IMR-90 (cell line): ENCODE data around the gene LRRC8B. TPM values are rescaled to one million over a fixed set of nuclear protein-coding genes. Genes with fewer than 3 reads are reported as not detected.
"Not testable (repeated sequence)": the region's sequence is repeated elsewhere in the genome, so short reads cannot be mapped to it uniquely, and the experiment has no call there.

Experiments used
- ATAC-seq: fragments of 200-7000 bp; cut with Tn5 transposase; 2 replicates; pipeline ENCODE4 v1.9.1; 2020; ENCODE audit warnings: low read depth, mild to moderate bottlenecking, moderate library complexity
- BruUV-seq: library from RNA; stranded (reverse); fragments of 400-500 nt; replicated peaks from 2 replicates; lab custom pipeline; 2021; lab: Mats Ljungman, UMichigan
- CTCF ChIA-PET: fragments of 300-600 bp; formaldehyde crosslinking; extraction: SDS; loops from one replicate; lab custom pipeline; 2021; ENCODE audit warnings: antibody characterized with exemption; lab: Yijun Ruan, JAX
- POLR2A ChIA-PET: fragments of 300-600 bp; sonication (Branson Sonifier 250); formaldehyde crosslinking; loops from one replicate; lab custom pipeline; 2022; ENCODE audit warnings: antibody characterized with exemption; ENCODE audit not compliant: unreplicated experiment; lab: Charles Lee
- DNase-seq: peaks from one replicate; pipeline ENCODE4 v3.0.0; 2013
- H2AFZ ChIP-seq: replicated peaks from 2 replicates; pipeline ENCODE3; 2013; ENCODE audit warnings: low read length, mild to moderate bottlenecking; ENCODE audit not compliant: poor library complexity
- H2AK5ac ChIP-seq: 2 replicates; pipeline ENCODE4 v1.6.1; 2013; ENCODE audit warnings: low read depth, low read length, inconsistent platforms
- H2AK9ac ChIP-seq: replicated peaks from 2 replicates; pipeline ENCODE3; 2013; ENCODE audit warnings: mild to moderate bottlenecking, low read depth, low read length, moderate library complexity; ENCODE audit not compliant: poor library complexity
- H2BK120ac ChIP-seq: 2 replicates; pipeline ENCODE4 v1.6.1; 2013; ENCODE audit warnings: low read depth, low read length, inconsistent platforms
- H2BK15ac ChIP-seq: 3 replicates; pipeline ENCODE4 v1.6.1; 2013; ENCODE audit warnings: low read depth, low read length, inconsistent platforms
- H2BK20ac ChIP-seq: 2 replicates; pipeline ENCODE4 v1.6.1; 2013; ENCODE audit warnings: low read depth, mild to moderate bottlenecking, inconsistent platforms, low read length, moderate library complexity
- H2BK5ac ChIP-seq: 2 replicates; pipeline ENCODE4 v1.6.1; 2013; ENCODE audit warnings: mild to moderate bottlenecking, low read depth, low read length, inconsistent platforms; ENCODE audit not compliant: poor library complexity, severe bottlenecking
- H3K14ac ChIP-seq: replicated peaks from 2 replicates; pipeline ENCODE4 v1.6.1; 2013; ENCODE audit warnings: low read depth, low read length, inconsistent platforms
- H3K18ac ChIP-seq: 2 replicates; pipeline ENCODE4 v1.6.1; 2013; ENCODE audit warnings: low read depth, low read length, control low read depth
- H3K23ac ChIP-seq: 2 replicates; pipeline ENCODE4 v1.6.1; 2013; ENCODE audit warnings: low read depth, low read length, inconsistent platforms
- H3K27ac ChIP-seq: 2 replicates; pipeline ENCODE4 v1.5.1; 2013; ENCODE audit warnings: mild to moderate bottlenecking, control low read depth, low read length; ENCODE audit not compliant: insufficient read depth
- H3K27me3 ChIP-seq: 2 replicates; pipeline ENCODE4 v1.6.1; 2013; ENCODE audit warnings: low read length; ENCODE audit not compliant: control insufficient read depth, insufficient read depth
- H3K36me3 ChIP-seq: 2 replicates; pipeline ENCODE4 v1.6.1; 2013; ENCODE audit warnings: low read length, mixed read lengths; ENCODE audit not compliant: control insufficient read depth, insufficient read depth
- H3K4ac ChIP-seq: 2 replicates; pipeline ENCODE4 v1.6.1; 2013; ENCODE audit warnings: low read depth, low read length, inconsistent platforms
- H3K4me1 ChIP-seq: 2 replicates; pipeline ENCODE4 v1.6.1; 2013; ENCODE audit warnings: low read length, mixed read lengths; ENCODE audit not compliant: control insufficient read depth, insufficient read depth
- H3K4me2 ChIP-seq: 2 replicates; pipeline ENCODE4 v1.6.1; 2013; ENCODE audit warnings: low read depth, mild to moderate bottlenecking, control low read depth, low read length, moderate library complexity
- H3K4me3 ChIP-seq: 2 replicates; pipeline ENCODE4 v1.5.1; 2013; ENCODE audit warnings: low read depth, mild to moderate bottlenecking, control low read depth, low read length, moderate library complexity; ENCODE audit not compliant: insufficient read depth
- H3K56ac ChIP-seq: 2 replicates; pipeline ENCODE4 v1.6.1; 2013; ENCODE audit warnings: low read length, inconsistent platforms; ENCODE audit not compliant: insufficient read depth; ENCODE audit errors: extremely low read depth
- H3K79me1 ChIP-seq, 2 experiments: 2 replicates each; pipeline ENCODE4 v1.6.1; 2013; ENCODE audit warnings: low read length in 2 of 2, inconsistent platforms in 1 of 2, low read depth in 1 of 2
- H3K9ac ChIP-seq: 2 replicates; pipeline ENCODE4 v1.6.1; 2013; ENCODE audit warnings: low read depth, low read length, control low read depth
- H3K9me1 ChIP-seq: 2 replicates; pipeline ENCODE4 v1.6.1; 2013; ENCODE audit warnings: low read length, inconsistent platforms; ENCODE audit not compliant: insufficient read depth
- H3K9me3 ChIP-seq: 2 replicates; pipeline ENCODE4 v1.6.1; 2013; ENCODE audit warnings: low read length; ENCODE audit not compliant: control insufficient read depth, insufficient read depth
- H4K20me1 ChIP-seq: 2 replicates; pipeline ENCODE4 v1.6.1; 2013; ENCODE audit warnings: low read length, inconsistent platforms; ENCODE audit not compliant: insufficient read depth
- H4K5ac ChIP-seq: 2 replicates; pipeline ENCODE4 v1.6.1; 2013; ENCODE audit warnings: mild to moderate bottlenecking, low read depth, low read length, control low read depth
- H4K8ac ChIP-seq, 2 experiments: 2 replicates each; pipeline ENCODE4 v1.6.1; 2013; ENCODE audit warnings: low read depth in 2 of 2, low read length in 2 of 2, control low read depth in 1 of 2, inconsistent platforms in 1 of 2
- H4K91ac ChIP-seq: 2 replicates; pipeline ENCODE4 v1.6.1; 2013; ENCODE audit warnings: low read depth, low read length, inconsistent platforms; ENCODE audit not compliant: insufficient read depth
- WGBS, 2 experiments: methylation state at CpG; one replicate each; pipeline versions ENCODE4 v1.1.5 to v1.1.7; 2013; ENCODE audit warnings: missing lambda C conversion rate in 2 of 2; ENCODE audit not compliant: insufficient read length in 1 of 2; ENCODE audit errors: extremely low coverage in 2 of 2; 5-methylcytosine and 5-hydroxymethylcytosine counted together
- dilution Hi-C: fragments of 300-500 bp; cut with HindIII; formaldehyde crosslinking; loops from one replicate; pipeline ENCODE4 v1.14.3; 2018; ENCODE audit warnings: low sequenced_read_pairs; ENCODE audit not compliant: unreplicated experiment
- in situ Hi-C: fragments of 300-500 bp; cut with MboI; formaldehyde crosslinking; loops from 3 replicates; pipeline ENCODE4 v1.14.3; 2019; ENCODE audit warnings: low sequenced_read_pairs, inconsistent platforms, mixed read lengths
- intact Hi-C: fragments of 100-400 bp; cut with micrococcal nuclease; formaldehyde crosslinking; loops from 2 replicates; pipeline ENCODE4 v1.10.0; 2022
- polyA plus RNA-seq, 3 experiments: library from polyadenylated mRNA; depleted of rRNA; stranded (reverse); fragments of >200 nt; gene quantifications; 2 replicates each; pipeline ENCODE4 v1.2.3, GENCODE V29; 2012; ENCODE audit warnings: low replicate concordance in 1 of 3
- total RNA-seq: library from RNA; depleted of rRNA; stranded (reverse); fragments of >200 nt; gene quantifications from 2 replicates; pipeline ENCODE4 v1.2.3, GENCODE V29; 2012

The LRRC8B gene
- total and polyA plus RNA-seq, 2 of the 4 experiments (the other 2 are of a cell fraction): 0.74 to 1.8 TPM

DNA sequence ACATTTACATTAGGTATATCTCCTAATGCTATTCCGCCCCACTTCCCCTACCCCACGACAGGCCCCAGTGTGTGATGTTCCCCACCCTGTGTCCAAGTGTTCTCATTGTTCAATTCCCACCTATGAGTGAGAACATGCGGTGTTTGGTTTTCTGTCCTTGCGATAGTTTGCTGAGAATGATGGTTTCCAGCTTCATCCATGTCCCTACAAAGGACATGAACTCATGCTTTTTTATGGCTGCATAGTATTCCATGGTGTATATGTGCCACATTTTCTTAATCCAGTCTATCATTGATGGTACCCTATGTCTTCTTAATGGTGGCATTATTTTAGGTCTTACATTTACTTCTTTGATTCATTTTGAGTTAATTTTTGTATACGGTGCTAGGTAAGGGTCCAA is 14.6 kb upstream of the LRRC8B start:
- H2AK5ac ChIP-seq, H3K4me1 ChIP-seq, POLR2A ChIA-PET, H2AFZ ChIP-seq, H3K23ac ChIP-seq, H2BK5ac ChIP-seq, CTCF ChIA-PET, DNase-seq, BruUV-seq, H2AK9ac ChIP-seq, H3K4ac ChIP-seq, ATAC-seq, H3K36me3 ChIP-seq, H4K20me1 ChIP-seq, H3K9ac ChIP-seq, H4K8ac ChIP-seq, dilution Hi-C loops, H3K9me3 ChIP-seq, H3K9me1 ChIP-seq, H3K4me3 ChIP-seq, H2BK15ac ChIP-seq, H3K18ac ChIP-seq, H2BK120ac ChIP-seq, intact Hi-C loops, H2BK20ac ChIP-seq, H3K27me3 ChIP-seq, H4K5ac ChIP-seq, H4K91ac ChIP-seq, H3K4me2 ChIP-seq, H3K56ac ChIP-seq, H3K79me1 ChIP-seq, in situ Hi-C loops, H3K27ac ChIP-seq, H3K14ac ChIP-seq: not testable (repeated sequence)
- WGBS, 2 experiments: no CpG with 5 or more reads among the region's 5 CpGs
